ENCODE measurements around the gene RHO.
A peak's percentile ranks its signal among the peaks of the same experiment; 100 is the strongest.
"Not testable (repeated sequence)": the region's sequence is repeated elsewhere in the genome, so short reads cannot be mapped to it uniquely, and the experiment has no call there.

Gene RHO

DNA sequence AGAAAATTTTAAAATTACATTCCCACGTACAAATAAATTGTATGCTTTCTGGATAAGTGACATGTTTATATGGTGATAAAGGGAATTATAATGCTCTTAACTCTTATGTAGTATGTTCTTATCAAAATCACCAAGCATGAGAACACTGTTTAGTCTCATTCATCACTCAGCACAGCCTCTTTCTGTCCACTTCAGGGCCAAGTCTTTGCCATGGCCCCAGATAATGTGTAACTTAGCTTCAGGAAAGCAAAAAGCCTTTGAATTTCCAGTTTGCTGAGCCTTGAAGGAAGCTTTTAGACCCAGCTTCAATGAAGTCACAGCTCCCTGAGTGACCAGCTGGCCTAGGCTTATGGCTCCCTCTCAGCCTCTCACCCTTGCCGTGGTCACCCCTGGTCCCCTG, 30.6 kb upstream of the RHO start:
- not testable (repeated sequence) for H3K79me2 ChIP-seq (ENCODE audit: insufficient read depth, low read depth); H3K4me2 ChIP-seq; H4K20me1 ChIP-seq (ENCODE audit: insufficient read depth); H3K4me3 ChIP-seq (IDR thresholded peaks at IDR 0.05; ENCODE audit: insufficient read depth, low read depth, low read length); H3K27ac ChIP-seq; H2AFZ ChIP-seq (ENCODE audit: low read depth); H3K27me3 ChIP-seq (ENCODE audit: insufficient read depth, low read depth); H3K9ac ChIP-seq; H3K36me3 ChIP-seq (ENCODE audit: insufficient read depth)
- peaks cover 20% of the 10 kb centered on the region for H3K4me1 ChIP-seq (ENCODE audit: low read depth, poor library complexity, severe bottlenecking)

DNA sequence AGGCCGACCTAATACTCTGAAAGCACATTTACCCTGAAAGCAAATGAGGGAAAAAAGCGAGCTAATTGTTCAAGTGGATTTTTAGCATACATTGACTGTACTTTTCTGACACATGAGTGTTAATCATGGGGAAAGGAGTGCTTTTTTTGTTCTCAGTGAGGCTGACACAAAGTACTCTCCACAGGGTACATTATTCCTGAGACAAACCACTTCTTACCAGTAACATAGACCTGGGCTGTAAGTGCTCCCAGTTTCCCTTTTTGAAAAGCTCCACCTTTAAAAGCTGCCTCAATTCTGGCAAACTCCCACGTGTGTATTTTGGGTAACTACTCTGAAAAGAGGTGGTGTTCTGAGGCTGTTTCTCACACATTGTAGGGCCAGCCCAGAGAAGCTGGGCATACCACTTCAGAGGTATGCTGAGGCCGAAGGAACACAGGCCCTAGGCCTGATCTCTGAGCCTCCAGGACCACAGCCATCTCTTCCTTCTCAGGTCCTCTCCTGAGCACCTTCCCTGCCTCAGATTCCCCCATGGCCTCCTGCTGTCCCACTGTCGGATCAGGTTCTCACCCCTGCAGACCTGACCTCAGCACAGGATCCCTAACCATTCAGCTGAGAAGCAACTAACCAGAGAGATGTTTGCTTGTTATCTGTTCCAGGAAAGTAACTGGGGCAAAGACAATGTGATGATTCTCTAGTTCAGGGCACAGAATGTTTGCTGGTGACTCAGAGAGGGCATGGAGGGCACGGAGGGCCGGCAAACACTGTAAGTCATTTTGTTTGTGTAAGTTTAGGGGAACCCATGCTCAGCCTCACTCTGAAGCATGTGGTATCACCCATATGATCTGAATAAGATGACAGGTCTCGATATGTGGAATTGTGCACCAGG, 29.6 kb upstream of the RHO start:
- not testable (repeated sequence) for H3K4me2 ChIP-seq; H3K79me2 ChIP-seq (ENCODE audit: insufficient read depth, low read depth); H3K9ac ChIP-seq; H4K20me1 ChIP-seq (ENCODE audit: insufficient read depth); H3K27me3 ChIP-seq (ENCODE audit: insufficient read depth, low read depth); H2AFZ ChIP-seq (ENCODE audit: low read depth); H3K27ac ChIP-seq; H3K36me3 ChIP-seq (ENCODE audit: insufficient read depth); H3K4me3 ChIP-seq (IDR thresholded peaks at IDR 0.05; ENCODE audit: insufficient read depth, low read depth, low read length)
- peaks cover 30% of the 10 kb centered on the region for H3K4me1 ChIP-seq (ENCODE audit: low read depth, poor library complexity, severe bottlenecking)

GRCh38 chr3:129499604-129500333, 28.7 kb upstream of the RHO start:
- H3K27me3 ChIP-seq (ENCODE audit: insufficient read depth, low read depth); H3K4me3 ChIP-seq (IDR thresholded peaks at IDR 0.05; ENCODE audit: insufficient read depth, low read depth, low read length); H3K4me2 ChIP-seq; H3K9ac ChIP-seq; H3K79me2 ChIP-seq (ENCODE audit: insufficient read depth, low read depth); H4K20me1 ChIP-seq (ENCODE audit: insufficient read depth); H3K36me3 ChIP-seq (ENCODE audit: insufficient read depth); H3K27ac ChIP-seq; H2AFZ ChIP-seq (ENCODE audit: low read depth): not testable (repeated sequence)
- peaks cover 39% of the 10 kb centered on the region for H3K4me1 ChIP-seq (ENCODE audit: low read depth, poor library complexity, severe bottlenecking)

GRCh38 chr3:129500334-129500658, 28.1 kb upstream of the RHO start:
- TF ChIP-seq CTCF (conservative IDR thresholded peaks at IDR 0.05; ENCODE audit: low read depth, low read length), result no peak
- Histone ChIP-seq H3K36me3 (ENCODE audit: insufficient read depth) (no peaks in the 10 kb centered on the region), H3K4me3 (IDR thresholded peaks at IDR 0.05; ENCODE audit: insufficient read depth, low read depth, low read length) (no peak overlapping the region), H3K9ac (no peak overlapping the region), H3K4me2 (no peak overlapping the region), H3K27me3 (ENCODE audit: insufficient read depth, low read depth) (no peaks in the 10 kb centered on the region), H3K4me1 (ENCODE audit: low read depth, poor library complexity, severe bottlenecking) (peaks cover 45% of the 10 kb centered on the region), H3K79me2 (ENCODE audit: insufficient read depth, low read depth) (no peaks in the 10 kb centered on the region), H4K20me1 (ENCODE audit: insufficient read depth) (no peaks in the 10 kb centered on the region), H2AFZ (ENCODE audit: low read depth) (no peak overlapping the region), H3K27ac (no peak overlapping the region)

GRCh38 chr3:129501630-129502029, 26.8 kb upstream of the RHO start:
- Histone ChIP-seq H3K9ac (no peak overlapping the region), H4K20me1 (ENCODE audit: insufficient read depth) (no peaks in the 10 kb centered on the region), H2AFZ (ENCODE audit: low read depth) (no peak overlapping the region), H3K27me3 (ENCODE audit: insufficient read depth, low read depth) (no peaks in the 10 kb centered on the region), H3K36me3 (ENCODE audit: insufficient read depth) (no peaks in the 10 kb centered on the region), H3K27ac (no peak overlapping the region), H3K4me3 (IDR thresholded peaks at IDR 0.05; ENCODE audit: insufficient read depth, low read depth, low read length) (no peak overlapping the region), H3K4me1 (ENCODE audit: low read depth, poor library complexity, severe bottlenecking) (peaks cover 58% of the 10 kb centered on the region), H3K4me2 (peak overlapping the region; percentile 4; the same call in 1 of the 2 replicates), H3K79me2 (ENCODE audit: insufficient read depth, low read depth) (no peaks in the 10 kb centered on the region)
- no peak for TF ChIP-seq CTCF (conservative IDR thresholded peaks at IDR 0.05; ENCODE audit: low read depth, low read length)

Data from KMS-11 (cell line).